ENCODE measurements around the gene TUBG1.

The TUBG1 gene

DNA sequence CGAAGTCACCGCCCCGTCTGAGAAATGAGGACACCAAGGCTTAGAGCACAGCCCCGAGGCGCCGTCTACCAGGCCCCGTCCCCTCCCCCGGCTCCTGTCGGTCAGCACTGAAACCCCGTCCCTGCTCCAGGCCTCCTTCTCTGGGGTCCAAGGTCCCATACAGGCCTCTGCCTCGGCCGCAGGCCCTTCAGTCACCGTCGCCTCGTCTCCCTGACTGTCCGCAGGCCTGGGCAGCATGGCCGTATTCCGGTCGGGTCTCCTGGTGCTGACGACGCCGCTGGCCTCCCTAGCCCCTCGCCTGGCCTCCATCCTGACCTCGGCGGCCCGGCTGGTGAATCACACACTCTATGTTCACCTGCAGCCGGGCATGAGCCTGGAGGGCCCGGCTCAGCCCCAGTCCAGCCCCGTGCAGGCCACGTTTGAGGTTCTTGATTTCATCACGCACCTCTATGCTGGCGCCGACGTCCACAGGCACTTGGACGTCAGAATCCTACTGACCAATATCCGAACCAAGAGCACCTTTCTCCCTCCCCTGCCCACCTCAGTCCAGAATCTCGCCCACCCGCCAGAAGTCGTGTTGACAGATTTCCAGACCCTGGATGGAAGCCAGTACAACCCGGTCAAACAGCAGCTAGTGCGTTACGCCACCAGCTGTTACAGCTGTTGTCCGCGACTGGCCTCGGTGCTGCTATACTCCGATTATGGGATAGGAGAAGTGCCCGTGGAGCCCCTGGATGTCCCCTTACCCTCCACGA, 46.9 kb upstream of the TUBG1 start:
- H3K9me2 ChIP-seq (replicated peaks; ENCODE audit: insufficient read depth, low read length): no peaks in the 10 kb centered on the region
- H3F3A ChIP-seq (ENCODE audit: insufficient read depth, low read length): peaks cover 13% of the 10 kb centered on the region; the same call in 1 of the 2 replicates
- peak overlapping the region; percentile 58; the same call in 1 of the 2 replicates for H3K27ac ChIP-seq (ENCODE audit: low read length)
- H2AFZ ChIP-seq (ENCODE audit: low read length): no peak overlapping the region
- no peaks in the 10 kb centered on the region for H4K20me1 ChIP-seq (ENCODE audit: insufficient read depth, low read length)
- TF ChIP-seq CTCF (IDR thresholded peaks at IDR 0.05; ENCODE audit: low read length) (no peak), EZH2 (optimal IDR thresholded peaks at IDR 0.05; ENCODE audit: low read depth, low read length) (no peak), EZH2phosphoT487 (IDR thresholded peaks at IDR 0.05; ENCODE audit: low read length) (no peak)
- no peaks in the 10 kb centered on the region for H3K9me3 ChIP-seq (replicated peaks; ENCODE audit: insufficient read depth, low read length)
- H3K4me3 ChIP-seq (ENCODE audit: low read length): peak overlapping the region; percentile 93
- no peak for DNase-seq
- peaks cover 17% of the 10 kb centered on the region for H3K4me1 ChIP-seq (ENCODE audit: low read length)
- no peaks in the 10 kb centered on the region for H3K36me3 ChIP-seq (replicated peaks; ENCODE audit: insufficient read depth, low read length)
- H3K27me3 ChIP-seq (replicated peaks; ENCODE audit: insufficient read depth, low read length): no peaks in the 10 kb centered on the region
- peak overlapping the region; percentile 90 for H3K4me2 ChIP-seq (ENCODE audit: low read depth, low read length)
- peaks cover 43% of the 10 kb centered on the region for H3K79me2 ChIP-seq (ENCODE audit: low read length)
- H3K9ac ChIP-seq (ENCODE audit: low read length): peak overlapping the region; percentile 91

DNA sequence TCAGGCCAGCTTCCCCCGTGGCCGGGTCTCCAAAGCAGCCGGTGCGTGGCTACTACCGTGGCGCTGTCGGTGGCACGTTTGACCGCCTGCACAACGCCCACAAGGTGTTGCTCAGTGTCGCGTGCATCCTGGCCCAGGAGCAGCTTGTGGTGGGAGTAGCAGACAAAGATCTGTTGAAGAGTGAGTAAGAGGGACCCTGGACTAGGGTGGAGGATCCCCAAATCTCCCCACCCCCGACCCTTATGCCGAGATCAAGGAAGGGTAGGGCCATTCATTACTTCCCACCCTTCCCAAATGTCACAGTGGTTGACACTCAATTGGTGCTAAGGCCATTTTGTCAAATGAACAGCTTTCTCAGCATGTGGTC, 46.4 kb upstream of the TUBG1 start:
- Histone ChIP-seq H2AFZ (ENCODE audit: low read length) (no peak overlapping the region), H3K36me3 (replicated peaks; ENCODE audit: insufficient read depth, low read length) (no peaks in the 10 kb centered on the region), H3K9me3 (replicated peaks; ENCODE audit: insufficient read depth, low read length) (no peaks in the 10 kb centered on the region), H3K27me3 (replicated peaks; ENCODE audit: insufficient read depth, low read length) (no peaks in the 10 kb centered on the region), H3K27ac (ENCODE audit: low read length) (no peak overlapping the region), H3K4me1 (ENCODE audit: low read length) (peaks cover 17% of the 10 kb centered on the region), H3F3A (ENCODE audit: insufficient read depth, low read length) (peaks cover 13% of the 10 kb centered on the region; the same call in 1 of the 2 replicates), H3K4me2 (ENCODE audit: low read depth, low read length) (peak overlapping the region; percentile 90), H3K79me2 (ENCODE audit: low read length) (peaks cover 47% of the 10 kb centered on the region), H3K4me3 (ENCODE audit: low read length) (peak overlapping the region; percentile 93), H3K9me2 (replicated peaks; ENCODE audit: insufficient read depth, low read length) (no peaks in the 10 kb centered on the region), H4K20me1 (ENCODE audit: insufficient read depth, low read length) (no peaks in the 10 kb centered on the region), H3K9ac (ENCODE audit: low read length) (peak overlapping the region; percentile 91)
- TF ChIP-seq CTCF (IDR thresholded peaks at IDR 0.05; ENCODE audit: low read length) (0 out of 2 replicates have a peak, but pooled peaks have one; percentile 3), EZH2phosphoT487 (IDR thresholded peaks at IDR 0.05; ENCODE audit: low read length) (no peak), EZH2 (optimal IDR thresholded peaks at IDR 0.05; ENCODE audit: low read depth, low read length) (no peak)
- DNase-seq: no peak

DNA sequence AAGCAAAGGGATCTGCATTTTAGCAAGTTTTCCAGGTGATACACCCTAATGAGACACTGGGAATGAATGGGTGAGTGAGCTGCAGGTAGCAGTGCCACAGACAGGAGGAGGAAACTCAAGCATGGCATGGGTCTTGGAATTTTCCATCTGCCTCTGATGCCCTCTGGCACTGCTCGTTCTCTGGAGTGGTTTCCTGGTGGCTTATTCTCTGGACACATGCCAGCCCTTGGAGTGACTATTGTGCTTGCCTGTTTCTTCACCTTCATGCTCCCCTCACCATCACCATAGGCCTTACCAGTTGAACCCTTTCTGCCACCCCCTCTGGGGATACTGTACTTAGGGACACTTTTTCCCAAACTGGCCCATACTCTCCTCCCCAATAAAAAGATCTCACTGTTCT, 45.9 kb upstream of the TUBG1 start:
- Histone ChIP-seq H4K20me1 (ENCODE audit: insufficient read depth, low read length) (no peaks in the 10 kb centered on the region), H3K27me3 (replicated peaks; ENCODE audit: insufficient read depth, low read length) (no peaks in the 10 kb centered on the region), H3K79me2 (ENCODE audit: low read length) (peaks cover 51% of the 10 kb centered on the region), H2AFZ (ENCODE audit: low read length) (no peak overlapping the region), H3K27ac (ENCODE audit: low read length) (no peak overlapping the region), H3K4me2 (ENCODE audit: low read depth, low read length) (peak overlapping the region; percentile 90), H3K4me3 (ENCODE audit: low read length) (peak overlapping the region; percentile 93), H3K9ac (ENCODE audit: low read length) (peak overlapping the region; percentile 91; the same call in 1 of the 2 replicates), H3K9me2 (replicated peaks; ENCODE audit: insufficient read depth, low read length) (no peaks in the 10 kb centered on the region), H3F3A (ENCODE audit: insufficient read depth, low read length) (peaks cover 13% of the 10 kb centered on the region; the same call in 1 of the 2 replicates), H3K4me1 (ENCODE audit: low read length) (peaks cover 17% of the 10 kb centered on the region), H3K36me3 (replicated peaks; ENCODE audit: insufficient read depth, low read length) (0 out of 2 replicates have a peak, but pooled peaks cover 1% of the 10 kb centered on the region), H3K9me3 (replicated peaks; ENCODE audit: insufficient read depth, low read length) (no peaks in the 10 kb centered on the region)
- no peak for DNase-seq
- TF ChIP-seq EZH2phosphoT487 (IDR thresholded peaks at IDR 0.05; ENCODE audit: low read length): no peak
- TF ChIP-seq CTCF (IDR thresholded peaks at IDR 0.05; ENCODE audit: low read length): no peak

All from MM.1S (cell line).